HG02852 (cell line): ENCODE measurements around the gene AKR1C3.
"Not testable (repeated sequence)": the region's sequence is repeated elsewhere in the genome, so short reads cannot be mapped to it uniquely, and the experiment has no call there.

Experiments used
- ATAC-seq: cut with Tn5 transposase; IDR thresholded peaks from one replicate; pipeline ENCODE4 v1.9.1; 2021; ENCODE audit warnings: mild to moderate bottlenecking, moderate library complexity; ENCODE audit not compliant: unreplicated experiment

Gene AKR1C3

GRCh38 chr10:5136468-5137087 is 42.4 kb downstream of the AKR1C3 start:
- ATAC-seq, result no peak

- not testable (repeated sequence) for ATAC-seq
Observed at GRCh38 chr10:5137699-5138098, 43.5 kb downstream of the AKR1C3 start.

GRCh38 chr10:5142199-5142598 is 48.0 kb downstream of the AKR1C3 start:
- no peak for ATAC-seq

- no peak for ATAC-seq
Observed at GRCh38 chr10:5143137-5143536, 48.9 kb downstream of the AKR1C3 start.

GRCh38 chr10:5146920-5147254 is 52.7 kb downstream of the AKR1C3 start:
- ATAC-seq, result no peak

- ATAC-seq, result no peak
Observed at GRCh38 chr10:5147255-5147980, 53.2 kb downstream of the AKR1C3 start.

- no peak for ATAC-seq
Observed at GRCh38 chr10:5147981-5148677, 53.9 kb downstream of the AKR1C3 start.

- ATAC-seq, result no peak
Observed at GRCh38 chr10:5148678-5149032, 54.4 kb downstream of the AKR1C3 start.

GRCh38 chr10:5151076-5151475 is 56.9 kb downstream of the AKR1C3 start:
- no peak for ATAC-seq

- ATAC-seq, result no peak
Observed at GRCh38 chr10:5155951-5156350, 61.7 kb downstream of the AKR1C3 start.
